Caco-2 (cell line): Measurements from ENCODE around the gene KLHL1. TPM values are rescaled to one million over a fixed set of nuclear protein-coding genes. Genes with fewer than 3 reads are reported as not detected.

Experiments
- BruUV-seq: library from RNA; stranded (reverse); fragments of 400-500 nt; replicated peaks from 2 replicates; lab custom pipeline; 2021; lab: Mats Ljungman, UMichigan
- CTCF ChIA-PET: fragments of 300-600 bp; sonication (Branson Sonifier 250); formaldehyde crosslinking; loops from one replicate; lab custom pipeline; 2022; ENCODE audit warnings: antibody characterized with exemption; lab: Charles Lee
- POLR2A ChIA-PET: fragments of 300-600 bp; sonication (Branson Sonifier 250); formaldehyde crosslinking; loops from one replicate; lab custom pipeline; 2022; ENCODE audit warnings: antibody characterized with exemption; lab: Charles Lee
- DNase-seq, 2 experiments: peaks; one replicate each; pipeline versions ENCODE4 v3.0.0 to v3.0.0-alpha.2; 2020 to 2022
- H3K27me3 ChIP-seq: replicated peaks from 2 replicates; pipeline ENCODE4 v1.6.0; 2011; ENCODE audit warnings: low read length; ENCODE audit not compliant: control insufficient read depth, insufficient read depth
- H3K36me3 ChIP-seq: 2 replicates; pipeline ENCODE4 v1.5.1; 2011; ENCODE audit warnings: low read length; ENCODE audit not compliant: control insufficient read depth, insufficient read depth
- H3K4me1 ChIP-seq: fragments of 250-450 bp; sonication (Bioruptor Pico); 2 replicates; pipeline ENCODE4 v1.5.1; 2020; ENCODE audit warnings: mild to moderate bottlenecking
- H3K4me3 ChIP-seq: 2 replicates; pipeline ENCODE4 v1.5.1; 2011; ENCODE audit warnings: low read depth, mild to moderate bottlenecking, control low read depth, low read length
- H3K9me3 ChIP-seq: fragments of 250-450 bp; sonication (Bioruptor Pico); 2 replicates; pipeline ENCODE4 v1.5.1; 2020; ENCODE audit warnings: mild to moderate bottlenecking, moderate library complexity
- H3K27ac Mint-ChIP-seq: one replicate; pipeline ENCODE4 v1.8.0; 2022; ENCODE audit warnings: mixed read lengths; ENCODE audit not compliant: unreplicated experiment
- H3K27me3 Mint-ChIP-seq: one replicate; pipeline ENCODE4 v1.8.0; 2022; ENCODE audit warnings: mixed read lengths; ENCODE audit not compliant: insufficient read depth, unreplicated experiment
- H3K36me3 Mint-ChIP-seq: one replicate; pipeline ENCODE4 v1.8.0; 2022; ENCODE audit warnings: mild to moderate bottlenecking, mixed read lengths; ENCODE audit not compliant: insufficient read depth, unreplicated experiment
- H3K4me1 Mint-ChIP-seq: one replicate; pipeline ENCODE4 v1.8.0; 2022; ENCODE audit warnings: low read depth, mixed read lengths; ENCODE audit not compliant: unreplicated experiment
- H3K4me3 Mint-ChIP-seq: one replicate; pipeline ENCODE4 v1.8.0; 2022; ENCODE audit warnings: mild to moderate bottlenecking, moderate library complexity, mixed read lengths; ENCODE audit not compliant: unreplicated experiment
- H3K9me3 Mint-ChIP-seq: one replicate; pipeline ENCODE4 v1.8.0; 2022; ENCODE audit warnings: mixed read lengths; ENCODE audit not compliant: unreplicated experiment
- intact Hi-C: fragments of 100-400 bp; cut with micrococcal nuclease; formaldehyde crosslinking; loops from one replicate; pipeline ENCODE4 v1.10.0; 2022; ENCODE audit not compliant: unreplicated experiment
- total RNA-seq: library from RNA; stranded (reverse); gene quantifications from 2 replicates; pipeline ENCODE4 v1.2.3, GENCODE V29; 2022
- TF ChIP-seq, protein P1 (sequence below), 2 experiments: fragments of 200-600 bp in 1 of 2; IDR thresholded peaks; 1 replicate in 1 of 2; 2 replicates in 1 of 2; pipeline versions ENCODE4 v1.5.1 to v1.8.0; 2011 to 2022; ENCODE audit warnings: antibody characterized with exemption in 1 of 2, control low read depth in 1 of 2, inconsistent platforms in 1 of 2, low read depth in 1 of 2, low read length in 1 of 2, mild to moderate bottlenecking in 1 of 2, moderate library complexity in 1 of 2; ENCODE audit not compliant: insufficient read depth in 1 of 2, severe bottlenecking in 1 of 2, unreplicated experiment in 1 of 2

The KLHL1 gene
- total RNA-seq, 1 experiment from 2014 or later = not detected

DNA sequence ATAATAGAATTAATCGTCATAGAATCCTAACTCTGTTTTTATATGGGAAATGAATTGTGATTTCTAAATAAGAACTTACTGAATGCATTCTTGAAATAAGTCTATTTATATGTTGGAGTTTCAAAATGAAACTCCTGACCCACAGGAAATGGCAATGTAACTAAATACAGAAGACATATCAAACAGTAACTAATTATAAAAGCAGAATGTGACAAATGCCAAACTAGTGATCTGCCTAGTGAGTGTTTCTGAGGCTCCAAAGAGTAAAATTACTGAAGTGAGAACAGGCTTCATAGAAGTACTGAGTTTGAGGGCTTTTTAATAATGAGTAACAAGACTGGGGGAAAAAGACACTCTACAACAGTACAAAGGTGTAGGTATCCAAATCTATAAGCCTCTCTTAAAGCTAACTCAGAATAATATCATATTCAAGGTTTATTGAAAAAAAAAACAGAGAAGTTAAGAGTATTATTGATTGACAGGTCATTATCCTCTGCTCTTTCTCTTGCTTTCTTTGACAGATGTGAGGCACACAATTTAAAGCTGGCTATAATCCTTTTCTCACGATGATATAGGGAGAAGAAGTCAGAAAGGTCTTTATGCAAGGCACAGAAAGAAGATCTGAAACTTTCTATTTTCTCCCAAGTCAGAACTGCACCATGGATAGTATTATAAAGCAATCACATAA lies 18.1 kb downstream of the KLHL1 start:
- H3K27me3 Mint-ChIP-seq = peaks cover 2% of the 10 kb centered on the region
- CTCF ChIA-PET = no interaction called here
- POLR2A ChIA-PET = no interaction called here

DNA sequence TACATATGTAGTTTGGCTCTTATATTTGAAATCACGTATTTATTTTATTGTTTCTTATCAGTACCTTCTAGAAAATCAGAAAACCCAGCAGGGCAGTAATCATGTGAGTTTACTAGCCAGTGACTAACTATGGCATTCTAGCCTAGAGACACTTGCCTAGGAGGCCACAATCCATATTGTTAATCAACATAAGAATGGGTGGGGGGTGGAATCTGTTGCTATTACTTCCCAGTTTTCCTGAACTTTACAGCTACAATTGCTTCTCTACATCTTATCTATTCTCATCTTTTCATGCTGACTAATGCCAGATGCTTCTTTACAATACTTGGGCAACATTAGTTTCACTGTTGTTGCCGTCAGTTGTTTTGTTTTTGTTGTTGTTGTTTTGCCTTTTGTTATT lies 19.3 kb downstream of the KLHL1 start:
- Histone ChIP-seq H3K9me3 (no peaks in the 10 kb centered on the region), H3K4me1 (no peaks in the 10 kb centered on the region), H3K4me3 (no peak overlapping the region), H3K27me3 (no peaks in the 10 kb centered on the region), H3K36me3 (no peaks in the 10 kb centered on the region)
- Mint-ChIP-seq H3K4me1 (no peaks in the 10 kb centered on the region), H3K27me3 (peaks cover 2% of the 10 kb centered on the region), H3K36me3 (no peaks in the 10 kb centered on the region), H3K27ac (no peak overlapping the region), H3K4me3 (no peak overlapping the region), H3K9me3 (no peaks in the 10 kb centered on the region)
- intact Hi-C loops = no loop called here
- ChIA-PET POLR2A (no interaction called here), CTCF (no interaction called here)
- TF ChIP-seq, protein P1, sequence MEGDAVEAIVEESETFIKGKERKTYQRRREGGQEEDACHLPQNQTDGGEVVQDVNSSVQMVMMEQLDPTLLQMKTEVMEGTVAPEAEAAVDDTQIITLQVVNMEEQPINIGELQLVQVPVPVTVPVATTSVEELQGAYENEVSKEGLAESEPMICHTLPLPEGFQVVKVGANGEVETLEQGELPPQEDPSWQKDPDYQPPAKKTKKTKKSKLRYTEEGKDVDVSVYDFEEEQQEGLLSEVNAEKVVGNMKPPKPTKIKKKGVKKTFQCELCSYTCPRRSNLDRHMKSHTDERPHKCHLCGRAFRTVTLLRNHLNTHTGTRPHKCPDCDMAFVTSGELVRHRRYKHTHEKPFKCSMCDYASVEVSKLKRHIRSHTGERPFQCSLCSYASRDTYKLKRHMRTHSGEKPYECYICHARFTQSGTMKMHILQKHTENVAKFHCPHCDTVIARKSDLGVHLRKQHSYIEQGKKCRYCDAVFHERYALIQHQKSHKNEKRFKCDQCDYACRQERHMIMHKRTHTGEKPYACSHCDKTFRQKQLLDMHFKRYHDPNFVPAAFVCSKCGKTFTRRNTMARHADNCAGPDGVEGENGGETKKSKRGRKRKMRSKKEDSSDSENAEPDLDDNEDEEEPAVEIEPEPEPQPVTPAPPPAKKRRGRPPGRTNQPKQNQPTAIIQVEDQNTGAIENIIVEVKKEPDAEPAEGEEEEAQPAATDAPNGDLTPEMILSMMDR (IDR thresholded peaks at IDR 0.05; ENCODE audit: insufficient read depth in 1 of 2, low read depth in 1 of 2, low read length in 1 of 2, severe bottlenecking in 1 of 2, unreplicated experiment in 1 of 2) = no peak
- DNase-seq = no peak
- BruUV-seq = no TSS peak

More for the DNA sequence above, 18.1 kb downstream of the KLHL1 start:
- Mint-ChIP-seq H3K9me3 (no peaks in the 10 kb centered on the region), H3K4me3 (no peak overlapping the region), H3K27ac (no peak overlapping the region), H3K4me1 (no peaks in the 10 kb centered on the region), H3K36me3 (no peaks in the 10 kb centered on the region)
- Histone ChIP-seq H3K4me3 (no peak overlapping the region), H3K9me3 (no peaks in the 10 kb centered on the region), H3K36me3 (no peaks in the 10 kb centered on the region), H3K27me3 (no peaks in the 10 kb centered on the region), H3K4me1 (no peaks in the 10 kb centered on the region)
- no peak for DNase-seq
- intact Hi-C loops = loop anchor here (10.0 kb wide), 1 partner anchor 555 kb away; no protein-coding TSS in a partner anchor
- TF ChIP-seq, protein P1 (IDR thresholded peaks at IDR 0.05; ENCODE audit: insufficient read depth in 1 of 2, low read depth in 1 of 2, low read length in 1 of 2, severe bottlenecking in 1 of 2, unreplicated experiment in 1 of 2) = no peak
- no TSS peak for BruUV-seq

DNA sequence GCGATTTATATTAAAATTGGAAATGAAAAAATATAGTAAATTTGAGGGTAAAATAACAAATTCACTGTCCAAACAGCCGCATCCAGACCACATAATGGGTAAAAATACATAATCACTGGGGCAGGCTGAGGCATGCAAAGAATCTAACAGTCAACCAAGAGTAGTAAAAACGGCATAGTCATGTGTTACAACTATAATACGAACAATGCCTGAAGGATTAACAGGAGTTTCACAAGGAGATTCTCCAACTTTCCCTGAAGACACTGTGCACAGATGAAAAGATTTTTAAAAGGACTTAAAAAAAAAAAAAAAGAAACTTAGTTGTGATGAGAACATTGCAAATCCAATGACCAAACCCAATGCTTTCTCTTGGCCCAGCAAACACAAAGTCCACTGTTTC lies 21.0 kb downstream of the KLHL1 start:
- Histone ChIP-seq H3K9me3 (no peaks in the 10 kb centered on the region), H3K4me3 (no peak overlapping the region), H3K27me3 (no peaks in the 10 kb centered on the region), H3K36me3 (no peaks in the 10 kb centered on the region), H3K4me1 (no peaks in the 10 kb centered on the region)
- peaks cover 2% of the 10 kb centered on the region for H3K27me3 Mint-ChIP-seq
- POLR2A ChIA-PET = no interaction called here
- intact Hi-C loops = no loop called here
- no peaks in the 10 kb centered on the region for H3K36me3 Mint-ChIP-seq
- CTCF ChIA-PET = interaction anchor here (0.5 kb wide), 1 partner anchor 141 kb away, joined by 5 read pairs; no protein-coding TSS in a partner anchor
- TF ChIP-seq, protein P1 (IDR thresholded peaks at IDR 0.05; ENCODE audit: insufficient read depth in 1 of 2, low read depth in 1 of 2, low read length in 1 of 2, severe bottlenecking in 1 of 2, unreplicated experiment in 1 of 2) = no peak
- DNase-seq = no peak
- H3K4me1 Mint-ChIP-seq = no peaks in the 10 kb centered on the region
- no peaks in the 10 kb centered on the region for H3K9me3 Mint-ChIP-seq
- H3K4me3 Mint-ChIP-seq = no peak overlapping the region
- H3K27ac Mint-ChIP-seq = no peak overlapping the region
- no TSS peak for BruUV-seq
